ENCODE measurements around the gene RASSF3. TPM values are rescaled to one million over a fixed set of nuclear protein-coding genes. Genes with fewer than 3 reads are reported as not detected.

RASSF3 gene
- total RNA-seq, 1 experiment from 2014 or later: 7.8 TPM

- no peak for DNase-seq (ENCODE audit: low spot score)
These were observed 113.3 kb downstream of the RASSF3 start for GRCh38 chr12:64723630-64724029.

DNA sequence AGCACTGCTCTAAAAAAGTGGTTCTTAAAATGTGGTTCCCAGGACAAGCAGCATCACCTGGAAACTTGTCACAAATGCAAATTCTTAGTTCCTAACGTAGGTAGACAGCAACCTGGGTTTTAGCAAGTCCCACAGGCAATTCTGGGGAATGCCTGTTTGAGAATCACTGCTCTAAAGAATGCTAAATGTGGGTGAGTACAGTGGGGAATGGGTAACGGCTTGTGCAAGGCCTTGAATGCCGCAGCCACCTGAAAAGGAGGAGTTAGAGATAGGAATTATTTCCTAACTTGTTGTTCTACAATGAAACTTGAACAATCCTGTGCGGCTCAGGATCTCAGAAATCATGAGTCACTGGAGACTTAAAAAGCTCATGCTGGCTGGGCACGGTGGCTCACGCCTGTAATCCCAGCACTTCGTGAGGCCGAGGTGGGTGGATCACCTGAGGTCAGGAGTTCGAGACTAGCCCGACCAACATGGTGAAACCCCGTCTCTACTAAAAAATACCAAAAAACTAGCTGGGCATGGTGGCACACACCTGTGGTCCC lies 114.0 kb downstream of the RASSF3 start:
- no peak for DNase-seq (ENCODE audit: low spot score)

DNA sequence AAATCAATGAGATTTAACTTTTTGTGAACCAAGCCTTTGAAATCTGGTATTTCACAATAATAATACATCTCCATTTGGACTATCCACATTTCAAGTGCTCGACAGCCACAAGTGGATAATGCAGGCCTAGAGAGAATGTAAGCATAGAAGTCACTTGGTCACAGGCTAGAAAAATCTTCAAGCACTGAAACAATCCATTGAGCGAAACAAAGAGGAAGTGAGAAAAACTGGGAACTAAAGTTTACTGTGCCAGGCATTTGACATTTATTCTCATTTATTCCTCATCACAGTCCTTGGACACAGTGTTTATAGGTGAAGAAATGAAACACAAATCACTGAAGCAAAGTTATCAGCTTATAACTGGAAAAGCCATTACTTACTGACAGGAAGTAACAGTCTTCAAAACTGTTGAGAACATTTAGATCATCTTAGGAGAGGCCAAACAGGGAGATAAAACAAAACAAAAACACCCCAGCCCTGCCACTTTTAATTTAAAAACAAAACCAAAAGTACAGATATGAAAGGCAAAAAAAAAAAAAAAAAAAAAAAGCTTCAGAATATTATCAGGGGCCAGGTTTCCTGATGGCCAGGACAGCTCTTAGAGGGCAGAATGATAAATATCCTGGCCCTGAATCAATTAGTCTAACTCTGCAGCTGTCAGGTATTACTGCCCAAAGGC lies 119.8 kb downstream of the RASSF3 start:
- no peak for DNase-seq (ENCODE audit: low spot score)

DNA sequence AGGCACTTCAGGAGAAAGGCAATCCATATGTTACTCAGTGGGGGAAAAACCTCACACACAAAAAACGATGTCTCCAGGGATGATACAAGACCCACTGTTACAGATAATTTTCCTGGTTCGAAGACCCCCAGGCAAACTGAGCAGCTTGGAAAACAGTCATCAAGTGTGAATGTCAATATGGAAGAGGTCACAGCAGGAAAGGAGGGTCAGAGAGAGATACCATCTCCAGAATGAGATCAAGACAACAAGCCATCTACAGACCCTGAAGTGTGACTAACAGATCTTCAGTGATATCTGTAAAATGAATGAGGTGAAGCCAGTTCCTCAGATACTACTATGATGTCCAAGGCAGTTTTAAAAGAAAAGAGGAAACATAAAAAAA lies 120.3 kb downstream of the RASSF3 start:
- DNase-seq (ENCODE audit: low spot score): no peak

DNA sequence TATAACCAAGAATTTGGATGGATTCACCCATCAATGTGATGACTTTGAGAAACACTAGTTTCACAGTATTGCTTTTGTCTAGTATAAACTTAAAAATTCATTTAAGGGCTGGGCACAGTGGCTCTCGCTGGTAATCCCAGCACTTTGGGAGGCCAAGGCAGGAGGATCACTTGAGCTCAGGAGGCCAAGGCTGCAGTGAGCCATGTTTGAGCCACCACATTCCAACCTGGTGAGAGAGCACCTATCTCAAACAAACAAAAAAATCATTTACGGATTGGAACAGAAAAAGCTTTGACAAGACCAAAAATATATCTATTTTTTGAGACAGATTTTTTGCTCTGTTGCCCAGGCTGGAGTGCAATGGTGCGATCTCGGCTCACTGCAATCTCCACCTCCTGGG lies 121.4 kb downstream of the RASSF3 start:
- no peak for DNase-seq (ENCODE audit: low spot score)

DNA sequence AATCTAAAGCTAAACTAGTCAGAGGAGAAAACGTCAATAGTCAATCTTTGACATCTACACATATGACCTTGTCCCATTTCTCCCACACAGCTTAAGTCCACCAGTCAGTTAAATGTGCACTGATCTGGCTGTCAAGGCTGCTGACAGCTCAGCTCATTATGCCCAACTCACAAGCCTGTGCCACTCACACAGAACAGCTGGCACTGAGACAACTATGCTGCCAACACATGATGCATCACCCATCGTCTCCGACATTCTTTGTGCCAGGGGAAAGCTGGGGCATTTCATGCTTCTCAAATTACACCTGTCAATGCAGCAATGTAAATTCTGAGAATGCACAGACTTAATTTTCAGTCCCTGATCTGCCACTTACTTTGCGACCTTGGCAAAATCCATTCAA lies 123.6 kb downstream of the RASSF3 start:
- DNase-seq (ENCODE audit: low spot score): peak; percentile 39

DNA sequence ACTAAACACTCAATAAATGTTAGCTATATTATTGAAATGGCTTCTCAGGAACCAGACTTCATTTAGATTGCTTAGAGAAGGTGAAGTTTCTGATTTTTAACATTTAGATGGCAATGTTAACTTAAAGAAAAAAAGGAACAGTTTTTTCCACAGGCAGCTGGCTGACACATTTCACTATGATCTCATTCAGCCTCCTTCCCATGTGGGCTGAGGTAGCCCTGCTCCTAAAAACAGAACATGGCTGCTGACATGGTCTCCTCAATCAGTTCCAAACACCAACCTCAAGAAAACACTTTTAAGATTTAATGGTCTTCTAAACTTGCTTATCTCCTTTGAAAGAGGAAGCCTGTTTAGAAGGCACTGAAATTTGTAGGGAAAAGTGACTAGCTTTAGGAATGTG lies 125.1 kb downstream of the RASSF3 start:
- no peak for DNase-seq (ENCODE audit: low spot score)

DNA sequence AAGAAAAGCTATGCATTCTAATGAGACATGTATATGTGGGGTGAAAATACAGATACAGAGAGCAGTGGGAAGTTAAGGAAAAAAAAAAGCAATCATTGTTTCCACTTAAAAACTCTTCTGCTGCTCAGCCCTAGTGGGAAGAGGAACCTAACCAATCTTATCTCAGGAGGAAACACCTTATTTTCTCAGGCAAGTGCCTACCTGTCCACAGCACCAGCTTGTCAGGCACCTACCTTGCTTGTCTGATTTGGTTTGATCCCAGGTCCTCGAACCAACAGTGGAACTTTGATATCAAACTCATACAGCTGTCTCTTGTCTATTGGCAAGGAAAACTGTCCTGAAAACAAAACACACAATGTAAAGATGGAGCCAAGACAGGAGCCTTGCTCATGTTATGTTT lies 126.5 kb downstream of the RASSF3 start:
- DNase-seq (ENCODE audit: low spot score): no peak

- no peak for DNase-seq (ENCODE audit: low spot score)
These were observed 127.2 kb downstream of the RASSF3 start for GRCh38 chr12:64737539-64737938.

DNA sequence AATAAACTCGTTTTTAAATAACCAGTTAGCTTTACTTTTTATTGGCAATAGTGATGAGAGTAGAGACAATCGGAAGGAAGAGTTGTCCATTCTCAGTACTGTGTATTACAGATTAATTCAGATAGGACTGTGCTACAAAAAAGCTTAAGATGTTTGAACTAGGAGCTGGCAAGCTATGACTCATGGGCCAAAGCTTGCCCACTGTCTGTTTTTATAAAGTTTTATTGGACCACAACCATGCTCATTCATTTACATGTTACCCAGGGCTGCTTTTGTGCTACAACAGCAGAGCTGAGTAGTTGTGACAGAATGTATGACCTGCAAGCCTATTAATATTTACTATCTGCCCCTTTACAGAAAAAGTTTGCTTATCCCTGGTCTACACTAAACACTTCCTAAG lies 129.5 kb downstream of the RASSF3 start:
- DNase-seq (ENCODE audit: low spot score): no peak

- DNase-seq (ENCODE audit: low spot score): no peak
These were observed 130.4 kb downstream of the RASSF3 start for GRCh38 chr12:64740646-64741045.

DNA sequence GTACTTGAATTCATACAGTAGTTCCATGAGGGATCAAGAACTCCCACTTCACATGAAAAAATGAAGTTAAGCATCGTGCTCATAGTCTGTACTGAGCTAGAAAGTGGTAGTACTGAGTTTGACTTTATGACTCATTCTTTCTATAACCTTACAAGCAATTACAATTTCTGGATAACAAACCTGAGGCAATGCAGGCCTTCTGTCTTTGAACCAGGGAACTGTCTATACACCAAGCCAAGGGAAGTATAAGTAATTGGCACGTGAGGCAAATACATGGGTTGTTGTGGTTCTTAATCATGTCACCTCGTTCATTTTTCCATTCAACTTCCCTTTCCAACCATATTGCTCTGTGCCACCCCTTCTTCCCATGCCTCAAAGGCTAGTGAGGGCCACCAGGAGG lies 132.1 kb downstream of the RASSF3 start:
- no peak for DNase-seq (ENCODE audit: low spot score)

GRCh38 chr12:64743206-64743605 lies 132.9 kb downstream of the RASSF3 start:
- no peak for DNase-seq (ENCODE audit: low spot score)

GRCh38 chr12:64744422-64745258 lies 134.3 kb downstream of the RASSF3 start:
- no peak for DNase-seq (ENCODE audit: low spot score)

DNA sequence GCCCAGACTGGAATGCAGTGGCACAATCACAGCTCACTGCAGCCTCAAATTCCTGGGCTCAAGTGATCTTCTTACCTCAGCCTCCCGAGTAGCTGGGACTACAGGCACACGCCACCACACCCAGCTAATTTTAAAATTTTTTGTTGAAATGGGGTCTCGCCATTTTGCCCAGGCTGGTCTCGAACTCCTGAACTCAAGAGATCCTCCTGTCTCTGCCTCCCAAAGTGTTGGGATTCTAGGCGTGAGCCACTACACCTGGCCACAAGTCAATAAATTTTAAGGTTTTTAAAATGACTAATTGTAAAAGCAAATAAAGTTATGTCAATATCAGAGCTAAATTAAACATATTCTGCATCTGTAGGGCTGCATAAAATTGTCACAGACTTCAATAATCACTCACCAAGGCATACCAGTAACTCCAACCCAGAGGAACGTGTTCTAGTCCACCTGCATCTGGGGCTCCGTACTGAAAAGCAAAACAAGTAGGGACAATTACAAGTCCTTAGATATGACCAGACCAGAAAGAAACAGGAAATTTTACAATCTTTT lies 135.0 kb downstream of the RASSF3 start:
- no peak for DNase-seq (ENCODE audit: low spot score)

DNA sequence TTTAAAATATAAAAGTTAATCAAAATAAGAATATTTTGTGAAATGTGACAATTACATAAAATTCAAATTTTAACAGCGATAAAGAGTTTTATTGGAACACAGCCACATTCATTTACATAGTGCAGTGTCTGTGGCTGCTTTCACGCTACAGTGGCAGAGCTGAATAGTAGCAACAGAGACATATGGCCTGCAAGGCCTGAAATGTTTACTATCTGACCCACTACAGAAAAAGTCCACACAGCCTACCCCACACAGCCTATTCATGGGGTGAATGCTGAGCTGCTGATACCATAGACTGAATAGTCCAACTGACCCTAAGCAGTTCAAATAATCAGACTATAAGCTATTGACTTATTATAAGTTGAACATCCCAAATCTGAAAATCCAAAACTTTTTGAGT lies 135.7 kb downstream of the RASSF3 start:
- DNase-seq (ENCODE audit: low spot score): no peak

- DNase-seq (ENCODE audit: low spot score): no peak
These were observed 136.4 kb downstream of the RASSF3 start for GRCh38 chr12:64746663-64747062.

Other genes starting within 250 kb of the RASSF3 start
- gene C12orf56, start 219.7 kb upstream of the RASSF3 start, total RNA-seq (2014; rRNA removed; shearing (Covaris generic)): not detected in 2 replicates
- gene XPOT, start 206.1 kb upstream of the RASSF3 start, total RNA-seq (2014; rRNA removed; shearing (Covaris generic)): 91.4 and 100 TPM in 2 replicates
- 23.7 and 28.0 TPM in 2 replicates for gene TBK1, start 158.4 kb upstream of the RASSF3 start, total RNA-seq (2014; rRNA removed; shearing (Covaris generic))
- 88.8 and 98.0 TPM in 2 replicates for gene GNS, start 148.9 kb downstream of the RASSF3 start, total RNA-seq (2014; rRNA removed; shearing (Covaris generic))
- gene TBC1D30, start 214.2 kb downstream of the RASSF3 start, total RNA-seq (2014; rRNA removed; shearing (Covaris generic)): 0.66 and 1.5 TPM in 2 replicates

Data from H4 (cell line).